Measurements from ENCODE around the gene DNAJB4.

The DNAJB4 gene

DNA sequence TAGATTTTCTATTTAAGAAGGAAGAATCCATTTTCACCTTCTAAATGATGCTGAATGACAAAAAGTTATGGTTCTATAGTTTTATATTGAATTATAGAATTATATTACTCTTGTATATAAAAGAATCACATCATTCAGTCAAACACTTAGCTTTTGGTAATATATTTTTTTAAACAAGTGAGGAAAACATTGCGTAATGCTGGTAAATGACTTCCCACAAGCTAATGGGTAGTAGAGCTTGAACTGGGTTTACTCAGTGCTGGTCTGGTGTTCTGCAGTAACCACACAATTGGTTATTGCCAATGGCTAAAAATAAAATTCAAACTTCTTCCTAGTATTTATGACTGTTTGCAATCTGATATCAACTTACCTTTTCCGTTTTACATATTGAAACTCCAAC, 30.4 kb downstream of the DNAJB4 start:
- Mint-ChIP-seq H3K4me3 (no peak overlapping the region), H3K27me3 (ENCODE audit: low read depth) (peaks cover 16% of the 10 kb centered on the region), H3K27ac (no peak overlapping the region), H3K9me3 (no peaks in the 10 kb centered on the region), H3K36me3 (ENCODE audit: low read depth) (no peaks in the 10 kb centered on the region), H3K4me1 (ENCODE audit: low read depth) (no peaks in the 10 kb centered on the region)
- no peak for DNase-seq (ENCODE audit: low spot score)

DNA sequence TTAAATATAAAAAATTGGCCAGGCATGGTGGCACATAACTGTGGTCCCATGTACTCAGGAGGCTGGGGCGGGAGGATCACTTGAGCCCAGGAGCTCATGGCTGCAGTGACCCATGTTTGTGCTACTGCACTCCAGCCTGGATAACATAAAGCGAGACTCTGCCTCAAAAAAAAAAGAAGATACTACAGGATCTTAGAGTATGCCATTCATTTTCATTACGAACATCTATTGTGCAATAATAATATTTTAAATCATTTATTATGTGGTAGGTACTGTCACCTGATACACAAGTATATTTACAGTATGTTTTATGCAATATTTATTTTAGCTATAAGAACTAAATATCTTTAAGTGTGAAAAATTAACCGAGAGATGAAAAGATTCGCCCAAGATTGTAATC, 31.7 kb downstream of the DNAJB4 start:
- DNase-seq (ENCODE audit: low spot score), result no peak
- Mint-ChIP-seq H3K4me1 (ENCODE audit: low read depth) (peaks cover 8% of the 10 kb centered on the region), H3K36me3 (ENCODE audit: low read depth) (no peaks in the 10 kb centered on the region), H3K4me3 (no peak overlapping the region), H3K9me3 (no peaks in the 10 kb centered on the region), H3K27ac (no peak overlapping the region), H3K27me3 (ENCODE audit: low read depth) (peaks cover 16% of the 10 kb centered on the region)

DNA sequence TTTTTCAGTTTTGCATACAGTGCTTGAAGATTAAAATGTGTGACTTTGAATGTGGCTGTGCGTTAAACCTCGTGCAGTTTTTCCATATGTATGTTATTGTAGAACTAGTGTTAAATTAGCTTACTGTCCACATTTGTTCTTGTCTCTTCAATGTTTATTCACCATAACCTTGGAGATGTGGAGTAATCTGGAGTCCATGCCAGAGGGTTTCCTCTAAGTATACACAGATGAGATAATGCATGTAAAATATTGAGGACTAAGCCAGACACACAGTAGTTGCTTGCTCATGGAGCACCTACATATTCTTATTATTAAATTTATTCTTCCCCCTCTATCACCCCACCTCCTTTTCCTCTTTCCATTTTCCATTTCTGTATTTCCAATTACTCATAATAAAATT, 33.3 kb downstream of the DNAJB4 start:
- H3K27ac Mint-ChIP-seq, result no peak overlapping the region
- no peaks in the 10 kb centered on the region for H3K9me3 Mint-ChIP-seq
- peaks cover 22% of the 10 kb centered on the region for H3K27me3 Mint-ChIP-seq (ENCODE audit: low read depth)
- no peak for DNase-seq (ENCODE audit: low spot score)
- H3K36me3 Mint-ChIP-seq (ENCODE audit: low read depth), result no peaks in the 10 kb centered on the region
- peaks cover 8% of the 10 kb centered on the region for H3K4me1 Mint-ChIP-seq (ENCODE audit: low read depth)
- no peak overlapping the region for H3K4me3 Mint-ChIP-seq

DNA sequence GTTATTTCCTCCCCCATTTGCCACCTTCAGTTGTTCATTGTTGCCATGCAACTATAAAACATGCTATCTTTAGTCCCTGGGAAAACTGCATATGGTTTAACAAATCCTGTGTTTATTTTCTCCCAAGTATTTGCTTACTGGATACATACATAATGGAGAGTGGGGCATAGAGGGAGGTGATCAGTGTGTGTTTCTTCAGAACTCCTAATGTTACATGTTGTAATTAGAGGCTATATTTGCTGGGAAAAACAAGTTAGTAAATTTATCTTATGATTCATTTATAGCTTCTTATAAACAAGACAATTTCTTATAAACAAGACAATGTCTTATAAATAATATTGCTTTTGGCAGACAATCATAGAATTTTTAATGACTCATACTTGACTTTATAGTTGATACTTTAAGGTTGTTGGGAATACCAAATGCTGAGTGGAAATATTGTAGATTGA, 33.8 kb downstream of the DNAJB4 start:
- H3K4me3 Mint-ChIP-seq, result no peak overlapping the region
- no peak overlapping the region for H3K27ac Mint-ChIP-seq
- H3K4me1 Mint-ChIP-seq (ENCODE audit: low read depth), result peaks cover 8% of the 10 kb centered on the region
- H3K9me3 Mint-ChIP-seq, result no peaks in the 10 kb centered on the region
- H3K36me3 Mint-ChIP-seq (ENCODE audit: low read depth), result no peaks in the 10 kb centered on the region
- H3K27me3 Mint-ChIP-seq (ENCODE audit: low read depth), result peaks cover 26% of the 10 kb centered on the region
- DNase-seq (ENCODE audit: low spot score), result no peak

DNA sequence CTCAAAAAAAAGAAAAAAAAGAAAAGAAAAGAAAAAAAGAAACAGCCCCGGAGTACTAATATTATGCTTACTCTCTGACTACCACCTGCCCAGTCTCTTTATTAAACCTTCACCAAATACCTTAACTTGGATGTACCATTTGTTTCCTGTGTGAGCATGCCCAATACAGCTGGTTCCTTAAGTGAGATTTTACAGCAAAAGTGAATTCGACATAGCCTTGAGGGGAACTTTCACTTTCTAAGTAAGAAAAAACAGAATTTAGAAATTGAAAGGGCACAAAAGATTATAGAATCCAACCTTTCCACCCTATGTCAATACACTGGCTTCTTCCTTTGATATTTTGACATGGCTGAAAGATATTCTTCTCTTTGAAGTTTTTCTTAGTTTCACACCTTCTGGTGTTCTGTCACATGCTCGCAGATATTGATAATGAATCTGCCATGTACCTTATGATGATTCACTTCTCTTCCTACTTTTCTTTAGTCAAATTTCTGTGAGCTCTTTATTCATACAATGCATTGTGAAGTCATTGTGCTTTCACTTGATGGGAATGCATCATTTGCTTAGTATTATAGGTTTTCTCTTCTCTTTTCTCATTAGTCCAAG, 35.8 kb downstream of the DNAJB4 start:
- Mint-ChIP-seq H3K9me3 (no peaks in the 10 kb centered on the region), H3K4me3 (peak overlapping the region; percentile 24), H3K4me1 (ENCODE audit: low read depth) (peaks cover 19% of the 10 kb centered on the region), H3K36me3 (ENCODE audit: low read depth) (no peaks in the 10 kb centered on the region), H3K27ac (no peak overlapping the region), H3K27me3 (ENCODE audit: low read depth) (peaks cover 29% of the 10 kb centered on the region)
- DNase-seq (ENCODE audit: low spot score), result no peak

DNA sequence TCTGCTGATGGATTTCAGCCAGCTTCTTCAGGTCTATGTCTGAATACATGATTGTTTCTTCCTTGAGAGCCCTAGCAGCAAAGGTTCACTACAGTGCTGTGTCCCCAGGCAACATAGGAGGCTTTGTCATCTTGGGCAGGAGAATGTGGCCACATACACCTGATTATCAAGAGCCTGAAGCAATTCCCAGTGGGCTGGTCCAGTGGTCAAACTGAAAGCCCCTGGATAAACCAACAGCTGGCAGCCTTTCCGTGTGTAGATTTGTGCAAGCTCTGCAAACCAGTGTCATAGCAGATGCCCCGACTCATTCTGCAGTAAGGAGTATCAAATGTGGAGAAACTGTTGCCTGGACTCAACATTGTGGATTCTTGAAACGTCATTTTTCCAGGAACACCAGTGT, 38.7 kb downstream of the DNAJB4 start:
- Mint-ChIP-seq H3K27me3 (ENCODE audit: low read depth) (peaks cover 43% of the 10 kb centered on the region), H3K27ac (no peak overlapping the region)

DNA sequence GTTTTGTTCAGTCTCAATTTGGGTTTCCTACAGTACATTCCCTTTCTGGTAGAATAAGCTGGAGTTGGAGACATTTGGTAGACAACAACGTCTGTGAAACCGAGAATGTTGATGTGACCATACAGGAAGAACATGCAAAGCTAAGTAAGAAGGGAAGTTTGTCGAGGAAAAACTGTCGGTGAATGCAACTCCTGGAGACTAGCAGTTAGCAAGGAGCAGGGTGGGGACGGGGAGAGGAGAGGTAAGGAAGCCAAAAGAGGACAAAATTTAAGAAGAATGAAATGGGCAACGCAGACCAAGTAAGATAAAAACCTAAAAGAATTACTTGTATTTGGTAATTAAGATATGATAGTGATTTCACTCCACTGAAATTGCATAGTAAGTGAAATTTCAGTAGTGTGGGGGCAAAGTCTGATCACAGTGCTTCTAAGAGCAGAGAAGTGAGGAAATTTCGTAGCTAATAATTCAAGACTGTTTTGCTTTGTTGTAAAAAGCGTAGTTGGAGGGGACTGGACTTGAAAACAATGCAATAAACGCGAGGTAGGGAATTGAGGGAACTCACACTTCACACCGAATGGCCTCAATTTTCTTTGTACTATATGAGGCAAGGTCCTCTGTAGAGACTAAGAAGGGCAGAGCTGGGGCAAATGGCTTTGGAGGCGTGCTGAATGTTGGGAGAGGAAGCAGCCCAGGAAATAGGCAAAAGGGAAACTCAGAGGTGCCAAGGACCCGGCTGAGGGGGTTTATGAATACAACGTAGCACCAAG, 40.2 kb downstream of the DNAJB4 start:
- DNase-seq (ENCODE audit: low spot score), result no peak
- H3K36me3 Mint-ChIP-seq (ENCODE audit: low read depth), result no peaks in the 10 kb centered on the region
- H3K9me3 Mint-ChIP-seq, result no peaks in the 10 kb centered on the region
- peaks cover 48% of the 10 kb centered on the region for H3K27me3 Mint-ChIP-seq (ENCODE audit: low read depth)
- peak overlapping the region; percentile 71 for H3K4me3 Mint-ChIP-seq
- no peak overlapping the region for H3K27ac Mint-ChIP-seq
- peaks cover 28% of the 10 kb centered on the region for H3K4me1 Mint-ChIP-seq (ENCODE audit: low read depth)

More for the DNA sequence above, 38.7 kb downstream of the DNAJB4 start:
- Mint-ChIP-seq H3K4me3 (no peak overlapping the region), H3K4me1 (ENCODE audit: low read depth) (peaks cover 26% of the 10 kb centered on the region), H3K9me3 (no peaks in the 10 kb centered on the region), H3K36me3 (ENCODE audit: low read depth) (no peaks in the 10 kb centered on the region)
- no peak for DNase-seq (ENCODE audit: low spot score)

DNA sequence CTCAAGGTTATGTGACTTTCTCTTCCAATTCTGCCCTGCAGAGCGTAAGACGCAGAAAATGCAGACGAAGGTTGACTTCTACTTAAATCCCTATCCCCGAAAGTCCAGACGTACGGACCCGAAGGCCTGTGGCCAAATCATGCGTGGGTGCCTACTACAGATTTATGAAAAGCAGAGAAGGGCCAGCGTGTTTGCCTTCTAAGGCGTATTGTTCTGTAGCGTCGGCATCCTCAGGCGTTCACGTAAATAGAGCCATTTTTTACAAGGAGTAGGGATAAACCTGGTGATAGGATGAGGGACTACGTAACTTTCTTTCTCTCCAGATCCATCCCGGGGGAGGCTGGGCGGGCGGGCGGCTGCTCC, 40.8 kb downstream of the DNAJB4 start:
- peak overlapping the region; percentile 71 for H3K4me3 Mint-ChIP-seq
- peaks cover 26% of the 10 kb centered on the region for H3K4me1 Mint-ChIP-seq (ENCODE audit: low read depth)
- H3K36me3 Mint-ChIP-seq (ENCODE audit: low read depth), result no peaks in the 10 kb centered on the region
- H3K27ac Mint-ChIP-seq, result no peak overlapping the region
- DNase-seq (ENCODE audit: low spot score), result no peak
- H3K9me3 Mint-ChIP-seq, result no peaks in the 10 kb centered on the region
- peaks cover 48% of the 10 kb centered on the region for H3K27me3 Mint-ChIP-seq (ENCODE audit: low read depth)

DNA sequence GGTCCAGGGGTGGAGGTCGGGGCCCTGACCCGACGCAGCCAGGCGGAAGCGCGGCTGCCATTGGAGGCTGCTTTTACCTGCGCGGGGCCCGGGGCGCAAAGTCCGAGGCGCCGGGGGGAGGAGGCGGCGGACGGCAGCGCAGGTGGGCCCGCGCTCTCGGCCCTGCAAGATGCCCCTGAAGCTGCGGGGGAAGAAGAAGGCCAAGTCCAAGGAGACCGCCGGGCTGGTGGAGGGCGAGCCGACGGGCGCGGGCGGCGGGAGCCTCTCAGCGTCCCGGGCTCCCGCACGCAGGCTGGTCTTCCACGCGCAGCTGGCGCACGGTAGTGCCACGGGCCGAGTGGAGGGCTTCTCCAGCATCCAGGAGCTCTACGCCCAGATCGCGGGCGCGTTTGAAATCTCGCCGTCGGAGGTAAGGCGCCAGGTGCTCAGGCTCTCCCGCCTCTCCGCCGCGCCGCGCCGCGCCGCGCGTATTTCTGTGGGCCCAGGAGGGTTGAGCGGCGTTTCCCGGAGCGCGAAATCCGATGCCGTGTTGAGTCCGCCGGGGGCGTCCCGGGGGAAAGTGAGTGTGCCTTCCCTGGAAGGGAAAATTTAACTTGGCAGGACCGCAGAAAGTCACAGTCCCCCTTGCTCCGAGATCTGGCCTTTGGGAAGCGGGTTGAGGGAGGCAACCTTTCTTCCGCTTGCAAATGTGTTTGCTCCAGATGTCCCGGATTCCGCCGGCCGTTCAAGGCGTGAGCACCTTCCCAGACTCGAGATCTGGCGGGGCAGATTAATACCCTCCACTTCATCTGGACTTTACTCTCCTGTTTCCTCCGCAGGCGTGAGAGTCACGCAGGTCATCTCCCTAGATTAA, 41.4 kb downstream of the DNAJB4 start, which contains the start of gene GIPC2:
GIPC2 (plus strand) TSS at position 41 of the 853 bp plus-strand sequence; CDS start at position 170, 129 bp downstream.
- no peak within 1 kb of the TSS for H3K27ac Mint-ChIP-seq
- no peaks in the 10 kb centered on the region for H3K36me3 Mint-ChIP-seq (ENCODE audit: low read depth)
- H3K9me3 Mint-ChIP-seq, result no peaks in the 10 kb centered on the region
- peaks cover 48% of the 10 kb centered on the region for H3K27me3 Mint-ChIP-seq (ENCODE audit: low read depth)
- no peak for DNase-seq (ENCODE audit: low spot score)
- peaks cover 20% of the 10 kb centered on the region for H3K4me1 Mint-ChIP-seq (ENCODE audit: low read depth)
- H3K4me3 Mint-ChIP-seq, result peak within 1 kb of the TSS; percentile 78

DNA sequence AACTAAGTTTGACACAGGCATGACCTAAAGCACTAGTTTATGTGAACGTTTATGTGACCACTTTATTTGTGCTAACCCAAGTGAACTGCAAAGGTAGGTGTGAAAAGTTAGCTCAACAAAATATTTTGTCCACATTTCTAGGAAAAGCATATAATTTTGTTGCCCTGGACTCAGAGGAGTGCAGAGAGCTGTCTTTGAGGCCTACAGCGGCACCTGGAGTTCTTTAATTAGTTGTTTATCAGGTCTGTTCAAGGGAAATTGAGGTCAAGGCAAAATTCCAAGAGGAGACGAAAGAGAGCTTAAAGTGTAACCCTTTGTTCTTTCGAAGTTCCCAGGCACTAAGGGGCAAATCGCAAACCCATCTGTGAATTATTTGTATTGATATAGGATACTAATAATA, 42.4 kb downstream of the DNAJB4 start:
- Mint-ChIP-seq H3K4me1 (ENCODE audit: low read depth) (peaks cover 20% of the 10 kb centered on the region), H3K4me3 (peak overlapping the region; percentile 78), H3K27me3 (ENCODE audit: low read depth) (peaks cover 49% of the 10 kb centered on the region), H3K36me3 (ENCODE audit: low read depth) (no peaks in the 10 kb centered on the region), H3K27ac (no peak overlapping the region), H3K9me3 (no peaks in the 10 kb centered on the region)
- DNase-seq (ENCODE audit: low spot score), result no peak

DNA sequence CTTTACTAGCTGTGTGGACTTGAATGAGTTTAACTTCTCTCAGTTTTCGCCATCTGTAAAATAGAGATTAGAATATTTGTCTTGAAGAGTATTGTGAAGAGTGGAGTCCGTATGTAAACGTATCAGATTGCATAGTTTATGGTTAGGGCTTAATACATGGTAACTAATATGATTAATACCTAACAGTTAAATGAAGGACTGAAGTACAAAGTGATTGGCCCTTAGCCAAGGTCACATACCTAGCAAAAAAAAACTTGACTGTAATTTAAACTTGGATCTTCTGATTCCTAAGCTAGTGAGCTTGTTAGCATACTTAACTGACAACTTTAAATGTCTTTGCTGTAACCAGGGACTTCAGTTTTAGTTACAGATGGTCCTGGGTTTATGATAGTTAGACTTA, 42.9 kb downstream of the DNAJB4 start:
- H3K27ac Mint-ChIP-seq, result no peak overlapping the region
- peaks cover 48% of the 10 kb centered on the region for H3K27me3 Mint-ChIP-seq (ENCODE audit: low read depth)
- H3K4me3 Mint-ChIP-seq, result peak overlapping the region; percentile 13
- H3K36me3 Mint-ChIP-seq (ENCODE audit: low read depth), result no peaks in the 10 kb centered on the region
- DNase-seq (ENCODE audit: low spot score), result no peak
- no peaks in the 10 kb centered on the region for H3K9me3 Mint-ChIP-seq
- peaks cover 20% of the 10 kb centered on the region for H3K4me1 Mint-ChIP-seq (ENCODE audit: low read depth)

DNA sequence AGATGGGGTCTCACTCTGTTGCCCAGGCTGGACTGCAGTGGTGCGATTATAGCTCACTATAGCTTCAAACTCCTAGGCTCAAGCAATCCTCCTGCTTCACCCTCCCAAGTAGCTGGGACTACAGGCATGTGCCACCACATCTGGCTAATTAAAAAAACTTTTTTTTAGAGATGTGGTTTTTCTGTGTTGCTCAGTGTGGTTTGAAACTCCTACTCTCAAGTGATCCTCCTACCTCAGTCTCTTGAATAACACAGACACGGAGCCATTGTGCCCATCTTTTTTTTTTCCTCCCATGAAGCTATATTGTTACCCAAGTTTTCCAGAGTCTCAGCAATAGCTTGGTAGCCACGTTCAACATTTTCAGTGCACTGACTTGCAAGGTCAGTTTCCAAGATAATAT, 43.7 kb downstream of the DNAJB4 start:
- no peak overlapping the region for H3K4me3 Mint-ChIP-seq
- DNase-seq (ENCODE audit: low spot score), result no peak
- peaks cover 40% of the 10 kb centered on the region for H3K27me3 Mint-ChIP-seq (ENCODE audit: low read depth)
- no peaks in the 10 kb centered on the region for H3K9me3 Mint-ChIP-seq
- peaks cover 20% of the 10 kb centered on the region for H3K4me1 Mint-ChIP-seq (ENCODE audit: low read depth)
- no peaks in the 10 kb centered on the region for H3K36me3 Mint-ChIP-seq (ENCODE audit: low read depth)
- H3K27ac Mint-ChIP-seq, result no peak overlapping the region

DNA sequence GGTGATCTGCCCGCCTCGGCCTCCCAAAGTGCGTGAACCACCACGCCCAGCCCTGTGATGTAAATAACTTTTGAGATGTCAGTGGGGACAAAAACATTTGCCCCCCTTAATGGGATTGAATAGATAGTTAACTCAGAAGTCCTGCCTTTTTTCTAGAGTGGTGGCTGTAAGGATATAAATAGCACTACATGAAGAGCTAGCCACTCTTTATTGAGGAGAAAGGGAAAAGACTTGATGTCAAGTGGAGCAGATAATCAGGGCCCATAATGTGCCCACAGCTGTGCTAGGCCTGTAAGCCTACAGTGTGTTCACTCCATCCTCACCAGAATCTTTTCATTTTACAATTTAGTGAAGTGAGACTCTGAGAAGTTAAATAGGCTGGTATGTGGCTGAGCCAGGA, 44.7 kb downstream of the DNAJB4 start:
- Mint-ChIP-seq H3K9me3 (no peaks in the 10 kb centered on the region), H3K27ac (no peak overlapping the region), H3K27me3 (ENCODE audit: low read depth) (peaks cover 37% of the 10 kb centered on the region), H3K4me3 (no peak overlapping the region), H3K4me1 (ENCODE audit: low read depth) (peaks cover 20% of the 10 kb centered on the region), H3K36me3 (ENCODE audit: low read depth) (no peaks in the 10 kb centered on the region)
- no peak for DNase-seq (ENCODE audit: low spot score)

DNA sequence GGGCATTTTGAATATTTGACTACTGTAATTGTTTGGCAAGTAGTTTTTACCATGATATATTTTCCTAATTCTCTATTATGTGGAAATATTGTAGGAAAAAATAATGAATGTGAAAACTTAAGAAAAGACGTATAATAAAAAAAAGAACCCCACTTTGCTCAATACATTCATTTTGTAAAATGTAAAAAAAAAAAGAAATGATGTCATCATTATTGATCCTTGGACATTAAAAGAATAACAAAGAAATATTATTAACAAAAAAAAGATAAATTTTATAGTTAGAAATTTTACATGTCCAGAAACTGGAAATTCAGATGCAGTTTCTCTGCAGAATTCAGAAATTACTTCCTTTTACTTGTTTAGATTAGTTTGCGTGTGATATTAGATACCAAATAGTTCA, 46.3 kb downstream of the DNAJB4 start:
- no peaks in the 10 kb centered on the region for H3K9me3 Mint-ChIP-seq
- peaks cover 10% of the 10 kb centered on the region for H3K4me1 Mint-ChIP-seq (ENCODE audit: low read depth)
- no peak for DNase-seq (ENCODE audit: low spot score)
- H3K36me3 Mint-ChIP-seq (ENCODE audit: low read depth), result no peaks in the 10 kb centered on the region
- no peak overlapping the region for H3K27ac Mint-ChIP-seq
- H3K27me3 Mint-ChIP-seq (ENCODE audit: low read depth), result peaks cover 24% of the 10 kb centered on the region
- H3K4me3 Mint-ChIP-seq, result no peak overlapping the region
